HG03571 (cell line): Measurements from ENCODE around the gene ANKS1B.
A peak's percentile ranks its signal among the peaks of the same experiment; 100 is the strongest.

Experiments
- ATAC-seq: cut with Tn5 transposase; IDR thresholded peaks from one replicate; pipeline ENCODE4 v1.9.1; 2021; ENCODE audit not compliant: unreplicated experiment

Gene ANKS1B

DNA sequence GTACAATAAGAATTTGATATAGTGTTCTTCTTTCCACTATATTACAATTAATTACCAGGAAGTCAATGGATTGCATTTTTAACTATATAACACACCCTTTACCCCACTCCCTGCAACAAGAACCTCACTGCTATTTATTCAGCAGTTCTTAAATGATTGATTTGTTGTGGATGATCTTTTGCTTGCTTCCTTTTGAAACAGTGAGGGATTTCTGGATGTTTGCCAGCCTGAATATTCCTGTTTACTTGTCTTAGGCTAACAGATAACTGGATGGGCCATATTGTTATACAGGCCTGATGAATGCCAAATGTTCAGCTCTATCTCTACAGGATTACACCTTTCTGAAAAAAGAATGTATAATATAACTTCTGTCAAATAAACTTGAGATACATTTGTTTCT is 842.1 kb downstream of the ANKS1B start:
- ATAC-seq, result no peak

DNA sequence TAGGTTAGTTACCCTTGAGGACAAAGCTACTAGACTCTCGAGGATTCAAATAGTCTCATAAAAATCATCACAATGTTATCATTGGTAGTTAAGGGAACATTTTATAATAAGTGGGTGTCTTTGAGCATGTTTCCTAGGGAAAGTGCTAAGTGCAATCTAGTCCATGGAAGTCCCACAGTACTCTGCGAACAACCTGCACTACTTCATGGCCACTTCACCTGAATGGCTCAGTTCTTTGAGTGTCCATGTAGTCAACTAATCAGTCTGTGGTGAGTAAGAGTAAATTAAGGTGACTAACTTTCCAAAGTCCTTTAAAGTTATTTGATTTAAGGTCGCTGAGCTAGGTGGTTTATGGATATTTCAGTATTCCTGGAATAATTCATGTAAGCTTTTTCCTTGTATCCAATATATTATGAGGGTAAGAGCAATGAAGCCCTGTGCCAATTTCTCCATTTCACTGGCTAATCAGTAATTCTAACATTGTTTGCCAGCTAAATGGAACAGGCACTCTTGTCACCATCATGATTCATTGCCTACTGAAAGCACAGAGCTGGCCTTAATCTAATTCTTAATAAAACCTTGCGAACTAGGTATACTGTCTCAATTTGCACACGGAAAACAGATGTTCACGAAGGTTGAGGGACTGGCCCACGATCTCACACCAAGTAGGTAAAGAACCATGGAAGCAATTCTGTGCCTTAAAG is 844.6 kb downstream of the ANKS1B start:
- no peak for ATAC-seq

DNA sequence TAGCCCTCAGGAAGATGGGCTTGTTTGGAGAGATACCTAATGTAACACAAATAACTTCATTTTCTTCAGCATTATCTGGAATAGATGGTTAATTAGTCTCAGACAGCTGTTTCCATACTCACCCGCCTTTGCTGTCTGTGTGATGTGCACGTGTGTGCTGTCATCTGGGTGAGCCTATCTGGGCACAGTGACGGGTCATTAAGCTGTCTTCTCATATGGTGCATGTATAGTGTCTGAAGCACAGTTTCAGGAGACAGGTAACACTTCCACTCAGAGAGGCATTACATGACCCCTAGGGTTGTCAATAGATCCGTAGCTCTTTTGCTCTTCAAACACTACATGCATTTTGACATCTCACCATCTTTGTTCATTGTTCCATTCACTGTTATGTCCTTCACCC is 846.3 kb downstream of the ANKS1B start:
- ATAC-seq, result no peak

- no peak for ATAC-seq
These were observed 847.4 kb downstream of the ANKS1B start for GRCh38 chr12:99137124-99137855.

DNA sequence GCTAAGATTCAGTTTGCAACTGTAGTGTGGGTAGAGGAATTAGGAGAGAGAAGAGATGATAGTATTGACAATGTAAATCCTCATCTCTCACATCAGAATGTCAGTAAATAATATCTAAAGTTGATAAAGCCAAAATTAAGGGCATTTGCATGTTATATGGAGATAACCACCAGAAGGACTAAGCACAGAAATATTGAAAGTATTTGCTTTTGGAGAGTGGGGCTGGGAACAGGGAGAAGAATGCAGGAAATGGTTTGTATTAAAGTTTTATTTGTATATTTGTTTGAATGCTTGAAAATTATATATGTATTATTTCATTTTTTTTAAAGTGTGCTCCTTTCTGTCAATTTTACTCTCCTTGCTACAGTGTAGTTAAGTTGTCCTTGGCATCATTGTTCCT is 848.2 kb downstream of the ANKS1B start:
- ATAC-seq, result no peak

DNA sequence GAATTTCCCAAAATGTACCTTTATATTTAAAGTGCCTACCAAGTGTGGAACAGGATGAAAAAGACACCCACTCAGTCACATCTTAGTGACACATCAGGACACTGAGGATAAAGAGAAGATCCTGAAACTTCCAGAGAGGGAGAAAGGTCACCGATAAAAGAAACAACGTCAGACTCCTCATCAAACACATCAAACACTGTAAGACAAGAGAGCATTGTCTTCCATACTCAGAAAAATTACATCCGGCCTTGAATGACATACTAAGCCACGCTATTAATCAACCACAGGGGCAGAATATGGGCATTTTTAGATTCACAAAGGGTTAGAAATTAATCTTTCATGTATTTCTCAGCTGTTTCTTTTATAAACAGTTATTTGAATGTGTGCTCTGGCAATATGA is 849.4 kb downstream of the ANKS1B start:
- ATAC-seq, result no peak

DNA sequence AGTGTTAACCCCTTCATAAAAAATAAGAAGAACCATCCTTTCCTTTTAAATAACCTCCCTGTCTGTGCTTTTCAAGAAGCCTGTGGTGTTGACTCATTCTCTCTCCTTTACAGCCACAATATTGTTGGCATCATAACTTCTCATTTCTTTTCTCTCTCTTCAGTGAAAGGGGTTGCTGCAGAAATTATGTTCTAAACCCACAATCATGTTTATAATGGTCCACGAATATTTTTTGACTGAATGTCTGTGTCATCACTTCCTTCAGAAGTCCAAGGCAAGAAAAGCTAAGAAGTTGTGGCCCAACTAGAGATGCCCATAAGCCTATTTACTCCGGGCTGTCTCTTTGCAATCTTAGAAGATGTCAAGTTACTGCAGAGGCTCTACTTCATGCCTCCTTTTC is 851.3 kb downstream of the ANKS1B start:
- no peak for ATAC-seq

- ATAC-seq, result peak; percentile 21
These were observed 853.0 kb downstream of the ANKS1B start for GRCh38 chr12:99131751-99132199.

DNA sequence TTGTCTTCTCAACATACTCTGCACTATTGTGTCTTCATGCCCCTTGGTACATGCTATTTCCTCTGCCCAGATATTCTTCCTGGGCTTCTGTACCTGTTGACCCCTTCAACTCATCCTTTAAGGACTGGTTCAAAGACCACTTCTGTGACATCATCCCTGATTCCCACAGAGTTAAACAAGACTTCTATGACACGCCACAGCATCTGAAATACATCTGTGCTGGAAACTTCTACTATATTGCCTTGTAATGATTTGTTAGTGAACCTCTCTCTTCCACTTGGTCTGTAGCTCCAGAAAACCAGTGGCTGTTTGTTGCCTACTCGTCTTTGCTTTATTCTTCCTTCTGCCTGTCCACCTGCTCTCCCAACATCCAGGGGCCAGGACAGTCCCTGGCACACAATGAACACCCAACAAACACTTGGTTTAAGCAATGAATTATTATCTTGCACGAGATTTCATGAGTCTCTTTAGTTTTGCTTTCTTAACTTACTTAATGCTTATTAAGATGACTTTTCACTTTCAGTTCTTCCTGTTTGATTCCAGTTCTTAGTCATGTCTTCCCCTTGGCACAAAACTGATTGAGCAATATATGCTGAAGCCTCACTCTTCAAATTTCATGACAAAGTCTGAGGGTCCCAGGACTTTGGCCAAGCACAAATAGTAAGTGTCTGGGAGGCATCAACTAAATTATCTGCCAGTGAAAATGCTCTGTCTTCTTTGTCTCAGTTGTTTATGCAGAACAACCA is 853.8 kb downstream of the ANKS1B start:
- ATAC-seq, result peak; percentile 97

DNA sequence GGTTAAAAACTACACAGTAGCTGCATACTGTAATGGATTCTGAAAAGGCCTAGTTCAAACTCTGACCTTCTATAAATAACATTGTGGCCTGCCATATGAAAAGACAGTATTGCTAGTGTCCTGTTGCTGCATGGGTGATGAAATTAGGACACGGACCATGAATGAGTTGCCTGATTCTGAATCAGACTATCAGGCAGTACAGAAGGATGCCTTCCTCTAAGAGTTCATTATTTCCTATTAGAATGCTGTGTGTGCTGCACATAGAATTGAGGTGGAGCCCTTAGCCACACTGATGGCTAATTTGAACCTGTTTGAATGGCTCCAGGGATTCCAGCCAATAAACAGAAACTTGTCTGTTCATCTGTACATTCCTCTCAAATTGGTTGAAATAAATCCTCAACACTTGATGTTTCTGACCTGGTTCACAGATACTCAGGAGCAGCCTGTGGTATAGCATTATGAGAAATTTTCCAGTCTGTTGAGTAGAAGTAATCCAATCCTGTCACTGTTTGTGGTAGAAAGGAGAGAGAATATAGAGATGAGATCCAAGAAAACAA is 856.4 kb downstream of the ANKS1B start:
- no peak for ATAC-seq

DNA sequence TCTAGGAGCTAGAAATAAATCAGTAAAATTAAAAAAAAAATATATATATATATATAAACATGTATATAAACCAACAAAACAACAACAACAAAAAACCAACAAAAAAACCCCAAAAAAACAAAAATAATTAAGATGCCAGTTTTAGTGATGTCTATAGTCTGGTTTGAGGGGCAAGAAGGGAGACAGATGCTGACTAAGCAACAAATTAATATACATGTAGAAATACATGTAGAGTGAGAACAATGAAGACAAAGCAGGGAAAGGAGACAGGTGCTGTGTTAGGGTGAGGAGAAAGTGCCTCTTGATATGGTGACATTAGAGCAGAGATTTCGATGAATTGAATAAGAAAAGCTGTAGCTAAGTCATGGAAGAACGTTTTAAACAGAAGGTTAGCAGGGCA is 861.8 kb downstream of the ANKS1B start:
- no peak for ATAC-seq

DNA sequence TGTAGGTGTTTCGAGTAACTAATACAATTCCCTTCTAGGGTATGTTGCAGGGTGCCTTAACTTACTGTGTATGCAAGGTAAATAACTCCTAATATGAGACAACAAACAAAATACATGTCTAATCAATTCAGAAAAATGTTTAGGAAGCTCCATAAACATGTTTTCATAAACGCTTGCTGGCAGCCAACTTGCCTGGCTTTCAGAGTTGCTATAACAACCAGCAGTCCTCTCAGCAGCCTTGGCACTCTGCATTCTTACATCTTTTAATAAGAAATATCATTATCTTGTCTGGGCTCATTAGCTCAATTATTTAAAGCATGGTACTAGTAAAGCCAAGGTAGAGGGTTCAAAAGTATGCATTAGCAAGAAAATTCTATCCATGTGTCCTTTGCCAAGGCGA is 862.2 kb downstream of the ANKS1B start:
- no peak for ATAC-seq

- no peak for ATAC-seq
These were observed 863.2 kb downstream of the ANKS1B start for GRCh38 chr12:99121546-99121945.

DNA sequence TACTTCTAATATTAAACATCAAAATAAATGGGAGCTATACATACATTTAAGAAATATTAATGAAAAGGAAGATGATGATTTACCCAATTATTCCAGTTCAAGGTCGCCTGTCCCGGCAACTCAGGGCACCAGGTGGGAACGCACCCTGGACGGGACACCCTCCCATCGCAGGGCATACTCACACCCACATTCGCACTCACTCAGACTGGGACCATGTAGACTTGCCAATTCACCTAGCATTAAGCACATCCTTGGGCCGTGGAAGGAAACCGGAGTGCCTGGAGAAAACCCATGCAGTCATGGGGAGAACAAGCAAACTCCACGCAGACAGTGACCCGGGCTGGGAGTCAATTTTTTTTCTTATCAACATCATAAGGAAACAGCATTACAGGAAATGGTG is 864.8 kb downstream of the ANKS1B start:
- no peak for ATAC-seq

GRCh38 chr12:99119449-99119848 is 865.3 kb downstream of the ANKS1B start:
- ATAC-seq, result no peak

- ATAC-seq, result no peak
These were observed 873.1 kb downstream of the ANKS1B start for GRCh38 chr12:99111600-99111999.

DNA sequence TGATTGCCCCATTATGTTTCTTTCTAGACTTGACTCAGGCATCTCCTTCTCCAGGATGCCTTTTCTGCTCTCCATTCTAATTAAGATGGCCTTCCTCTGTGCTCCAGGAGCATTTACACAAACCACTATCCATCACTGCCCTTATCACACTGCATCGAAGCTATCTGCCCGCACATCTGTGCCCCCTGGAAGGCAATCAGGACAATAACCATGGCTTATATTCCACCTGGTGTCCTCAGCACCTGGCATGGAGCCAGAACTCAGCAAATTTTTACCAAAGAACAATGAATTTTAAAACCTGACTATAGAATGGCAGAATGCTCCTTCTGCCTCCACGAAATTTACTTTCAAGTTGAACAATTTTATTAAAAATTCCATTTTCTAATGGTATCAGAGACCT is 873.9 kb downstream of the ANKS1B start:
- ATAC-seq, result no peak

DNA sequence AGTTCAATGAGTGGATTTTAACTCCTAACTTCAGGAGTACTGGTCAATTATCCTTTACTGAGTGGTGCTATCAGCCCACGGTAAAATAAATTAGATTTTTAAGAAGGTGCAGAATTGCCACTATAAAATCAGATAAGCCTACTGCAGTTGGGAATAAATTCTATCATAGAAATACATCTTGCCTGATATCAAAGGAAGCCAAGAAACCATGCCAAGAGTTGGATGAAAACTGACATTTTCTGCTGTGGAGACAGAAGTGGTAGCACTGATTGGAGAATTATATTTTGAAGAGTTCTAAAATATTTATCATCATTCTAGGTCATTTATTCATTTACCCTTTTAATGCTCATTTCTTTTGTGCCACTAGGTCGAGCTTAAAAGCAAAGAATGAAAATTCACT is 874.5 kb downstream of the ANKS1B start:
- no peak for ATAC-seq

DNA sequence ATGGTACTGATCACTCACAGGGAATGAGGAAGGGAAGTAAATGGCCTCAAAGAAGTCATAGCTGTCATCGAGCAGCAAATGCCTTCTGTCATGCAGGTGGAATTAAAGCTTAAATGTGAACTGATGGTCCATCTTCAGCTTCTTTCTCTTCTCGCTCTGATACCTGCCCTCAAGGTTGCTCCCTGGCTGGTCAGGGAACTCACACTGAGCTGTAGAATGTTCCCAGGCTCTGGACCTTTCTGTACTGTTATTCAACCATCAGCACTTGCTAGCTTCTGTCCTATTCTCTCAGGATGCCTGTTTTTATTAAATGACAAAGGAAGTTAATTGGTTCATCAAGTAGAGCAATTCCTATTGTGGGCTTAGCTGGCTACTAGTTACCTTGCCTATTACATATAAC is 875.8 kb downstream of the ANKS1B start:
- ATAC-seq, result no peak

- no peak for ATAC-seq
These were observed 885.0 kb downstream of the ANKS1B start for GRCh38 chr12:99099786-99100185.

DNA sequence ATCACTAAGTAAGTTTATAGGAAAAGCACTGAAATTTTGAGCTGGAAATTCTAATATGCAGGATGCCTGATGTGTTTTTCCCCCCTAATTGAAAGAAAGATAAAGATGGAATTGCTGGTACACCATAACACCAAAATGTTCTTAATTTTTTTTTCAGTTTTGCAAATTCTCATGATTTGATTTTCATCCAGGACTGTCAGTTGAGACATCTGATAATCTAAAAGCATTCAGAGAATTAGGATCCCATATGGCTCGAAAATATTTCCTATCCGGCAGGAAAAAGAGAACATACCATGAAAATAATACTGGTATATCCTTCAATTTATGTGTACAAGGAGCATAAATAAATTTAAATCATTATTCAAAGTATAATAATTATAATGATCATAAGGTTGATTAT is 887.6 kb downstream of the ANKS1B start:
- ATAC-seq, result no peak

- ATAC-seq, result no peak
These were observed 891.6 kb downstream of the ANKS1B start for GRCh38 chr12:99093166-99093565.
